Karpas-422 (cell line): Measurements from ENCODE around the gene SRRM4. TPM values are rescaled to one million over a fixed set of nuclear protein-coding genes. Genes with fewer than 3 reads are reported as not detected.

Experiments
- DNase-seq: peaks from one replicate; pipeline ENCODE4 v3.0.0-alpha.2; 2015
- H2AFZ ChIP-seq: fragments of 200-600 bp; sonication (generic); 2 replicates; pipeline ENCODE4 v1.6.1; 2014; ENCODE audit warnings: antibody characterized with exemption, low read length, mixed read lengths
- H3K27ac ChIP-seq: fragments of 200-600 bp; sonication (generic); 2 replicates; pipeline ENCODE4 v1.5.1; 2014; ENCODE audit warnings: mild to moderate bottlenecking, low read length, moderate library complexity
- H3K27me3 ChIP-seq: fragments of 200-600 bp; sonication (generic); 2 replicates; pipeline ENCODE4 v1.6.1; 2014; ENCODE audit warnings: low read length, mixed read lengths
- H3K36me3 ChIP-seq: fragments of 200-600 bp; sonication (generic); 2 replicates; pipeline ENCODE4 v1.6.1; 2014; ENCODE audit warnings: low read length, mixed read lengths; ENCODE audit not compliant: insufficient read depth
- H3K4me1 ChIP-seq: fragments of 200-600 bp; sonication (generic); 2 replicates; pipeline ENCODE4 v1.6.1; 2014; ENCODE audit warnings: mild to moderate bottlenecking, low read length, mixed read lengths
- H3K4me2 ChIP-seq: fragments of 200-600 bp; sonication (generic); 2 replicates; pipeline ENCODE4 v1.6.1; 2014; ENCODE audit warnings: low read length, low read depth, mild to moderate bottlenecking; ENCODE audit not compliant: poor library complexity, severe bottlenecking
- H3K4me3 ChIP-seq: fragments of 200-600 bp; sonication (generic); 2 replicates; pipeline ENCODE4 v1.5.1; 2014; ENCODE audit warnings: mild to moderate bottlenecking, antibody characterized with exemption, low read length, mixed read lengths
- H3K79me2 ChIP-seq: fragments of 200-600 bp; sonication (generic); 2 replicates; pipeline ENCODE4 v1.6.1; 2014; ENCODE audit warnings: mild to moderate bottlenecking, low read length, mixed read lengths
- H3K9ac ChIP-seq: fragments of 200-600 bp; sonication (generic); 2 replicates; pipeline ENCODE4 v1.6.0; 2014; ENCODE audit warnings: low read length
- H3K9me2 ChIP-seq: fragments of 200-600 bp; sonication (generic), shearing (Covaris generic); replicated peaks from 2 replicates; pipeline ENCODE4 v1.6.0; 2014; ENCODE audit warnings: mild to moderate bottlenecking, low read length, moderate library complexity; ENCODE audit not compliant: insufficient read depth
- H3K9me3 ChIP-seq: fragments of 300-700, 200-600 bp; sonication (generic); 2 replicates; pipeline ENCODE4 v1.6.1; 2014; ENCODE audit warnings: low read length, mixed read lengths
- H4K20me1 ChIP-seq: fragments of 200-600 bp; sonication (generic); 2 replicates; pipeline ENCODE4 v1.6.1; 2014; ENCODE audit warnings: mild to moderate bottlenecking, antibody characterized with exemption, low read length, low read depth; ENCODE audit not compliant: insufficient read depth
- total RNA-seq: library from RNA; depleted of rRNA; stranded (reverse); fragments of >200 nt; shearing (Covaris generic); gene quantifications from 2 replicates; pipeline ENCODE4 v1.2.3, GENCODE V29; 2014; ENCODE audit warnings: low replicate concordance

The SRRM4 gene
- total RNA-seq, 1 experiment from 2014 or later: not detected

DNA sequence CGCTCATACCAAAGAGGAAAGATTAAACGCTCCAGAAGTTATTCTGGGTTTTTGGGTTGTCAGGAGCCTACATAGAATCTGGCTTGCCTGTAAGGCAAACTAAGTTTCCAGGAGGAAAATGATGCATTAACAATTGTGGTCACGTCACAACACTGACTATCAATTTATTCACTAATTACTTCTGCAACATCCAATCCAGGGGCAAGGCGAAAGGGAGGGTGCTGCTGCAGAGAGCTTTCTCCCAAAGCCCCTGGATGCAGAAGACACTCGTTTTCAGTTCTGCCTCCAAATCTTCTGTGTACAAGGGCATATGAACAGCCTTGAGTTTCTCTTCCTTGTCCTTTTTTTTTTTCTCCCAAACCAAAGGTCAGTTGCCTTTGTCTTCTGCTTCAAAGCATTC is 10.5 kb upstream of the SRRM4 start:
- H3K79me2 ChIP-seq: no peaks in the 10 kb centered on the region
- no peak overlapping the region for H3K27ac ChIP-seq
- no peak overlapping the region for H3K4me2 ChIP-seq
- H3K9me3 ChIP-seq: no peaks in the 10 kb centered on the region
- H3K9ac ChIP-seq: no peak overlapping the region
- H3K36me3 ChIP-seq: no peaks in the 10 kb centered on the region
- no peaks in the 10 kb centered on the region for H3K9me2 ChIP-seq
- H3K27me3 ChIP-seq: no peaks in the 10 kb centered on the region
- no peak overlapping the region for H2AFZ ChIP-seq
- H3K4me1 ChIP-seq: no peaks in the 10 kb centered on the region
- no peak overlapping the region for H3K4me3 ChIP-seq
- H4K20me1 ChIP-seq: no peaks in the 10 kb centered on the region
- no peak for DNase-seq

DNA sequence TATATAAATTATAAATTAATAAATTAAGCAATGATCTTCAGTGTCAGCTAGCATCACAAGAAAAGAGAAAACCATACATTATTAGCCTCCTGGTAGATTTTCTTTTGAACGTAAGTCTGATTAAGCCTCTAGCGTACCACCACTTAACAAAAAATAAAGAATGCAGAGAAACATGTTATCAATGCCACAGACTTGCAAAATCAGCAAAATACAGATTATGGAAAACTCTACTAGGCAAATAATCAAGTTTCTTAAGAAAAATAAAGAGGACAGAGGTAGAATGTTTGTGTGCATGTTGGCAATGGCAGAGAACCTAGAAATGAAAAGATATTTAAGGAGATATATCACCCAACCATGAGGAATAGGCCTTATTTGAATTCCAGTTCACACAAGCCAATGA is 8.4 kb upstream of the SRRM4 start:
- no peaks in the 10 kb centered on the region for H4K20me1 ChIP-seq
- no peak overlapping the region for H3K27ac ChIP-seq
- no peak for DNase-seq
- H3K4me2 ChIP-seq: no peak overlapping the region
- H3K4me3 ChIP-seq: no peak overlapping the region
- no peaks in the 10 kb centered on the region for H3K79me2 ChIP-seq
- no peak overlapping the region for H2AFZ ChIP-seq
- H3K36me3 ChIP-seq: no peaks in the 10 kb centered on the region
- no peaks in the 10 kb centered on the region for H3K9me2 ChIP-seq
- H3K27me3 ChIP-seq: no peaks in the 10 kb centered on the region
- no peaks in the 10 kb centered on the region for H3K4me1 ChIP-seq
- H3K9me3 ChIP-seq: no peaks in the 10 kb centered on the region
- H3K9ac ChIP-seq: no peak overlapping the region

DNA sequence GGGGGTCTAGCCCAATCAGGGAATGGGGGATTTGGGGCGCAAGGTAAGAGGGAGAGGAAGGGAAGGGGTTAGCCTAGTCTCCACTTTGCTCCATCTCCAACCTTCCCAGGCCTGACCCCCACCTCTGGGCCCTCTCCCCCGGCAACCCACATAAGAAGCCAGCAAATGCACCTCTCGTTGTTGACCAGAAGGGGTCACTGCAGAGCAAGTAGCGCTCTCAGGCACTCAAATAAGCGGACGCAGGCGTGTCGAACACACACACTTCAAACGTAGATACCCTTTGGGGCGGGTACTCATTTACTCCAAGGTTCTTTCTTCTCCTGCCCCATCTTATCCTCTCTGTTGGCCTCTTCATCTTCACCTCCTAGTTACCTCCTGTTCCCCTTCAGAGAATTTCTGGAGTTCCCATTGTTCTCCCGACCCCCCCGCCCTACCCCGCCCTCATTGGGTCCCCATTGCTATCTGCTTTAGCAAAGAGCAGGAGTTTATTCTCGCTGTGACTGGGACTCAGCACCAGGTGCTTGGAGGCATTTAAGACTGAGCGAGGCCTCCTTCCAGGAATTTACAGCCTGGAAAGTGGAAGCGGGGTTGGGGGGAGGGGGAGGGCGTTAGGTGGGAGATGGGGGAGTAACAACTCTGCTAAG is 1.5 kb upstream of the SRRM4 start:
- H3K79me2 ChIP-seq: no peaks in the 10 kb centered on the region
- no peaks in the 10 kb centered on the region for H3K27me3 ChIP-seq
- no peak overlapping the region for H3K4me3 ChIP-seq
- no peaks in the 10 kb centered on the region for H3K36me3 ChIP-seq
- H3K4me2 ChIP-seq: no peak overlapping the region
- peak; percentile 89 for DNase-seq
- H3K9me2 ChIP-seq: no peaks in the 10 kb centered on the region
- no peak overlapping the region for H2AFZ ChIP-seq
- H3K9ac ChIP-seq: no peak overlapping the region
- no peaks in the 10 kb centered on the region for H3K9me3 ChIP-seq
- no peaks in the 10 kb centered on the region for H3K4me1 ChIP-seq
- no peaks in the 10 kb centered on the region for H4K20me1 ChIP-seq
- H3K27ac ChIP-seq: no peak overlapping the region

DNA sequence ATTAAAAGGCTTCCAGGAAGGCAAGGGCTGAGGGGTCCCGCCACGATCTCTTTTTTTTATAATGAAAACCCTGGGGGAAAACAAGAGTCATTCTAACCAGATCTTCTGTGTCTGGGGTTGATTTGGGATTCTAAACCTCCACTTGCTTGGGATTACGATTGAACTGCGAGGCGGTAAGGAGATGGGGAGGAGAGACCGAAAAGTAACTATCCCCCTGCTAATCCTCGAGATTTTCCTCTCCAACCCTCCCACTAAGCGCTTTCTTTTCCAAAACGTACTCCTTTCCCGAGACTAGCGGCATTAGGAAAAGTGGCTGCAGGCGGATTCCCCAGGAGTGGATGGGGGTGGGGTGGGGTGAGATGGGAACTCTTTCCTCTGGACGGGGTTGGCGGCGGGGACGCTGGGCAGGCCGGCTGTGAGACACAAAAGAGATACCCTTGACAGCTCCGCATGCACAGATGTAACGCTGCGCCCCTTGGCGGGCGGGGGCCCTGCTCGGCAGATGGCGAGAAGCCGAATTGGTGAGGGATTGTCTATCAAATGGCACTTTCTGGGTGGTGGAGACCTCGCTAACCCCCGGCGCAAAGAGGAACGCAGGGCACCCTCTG is 830 bp upstream of the SRRM4 start:
- Histone ChIP-seq H3K9me3 (no peaks in the 10 kb centered on the region), H3K4me1 (no peaks in the 10 kb centered on the region), H3K36me3 (no peaks in the 10 kb centered on the region), H3K9ac (no peak overlapping the region), H3K9me2 (no peaks in the 10 kb centered on the region), H3K27me3 (no peaks in the 10 kb centered on the region), H4K20me1 (no peaks in the 10 kb centered on the region), H3K27ac (no peak overlapping the region), H3K4me3 (no peak overlapping the region), H3K79me2 (no peaks in the 10 kb centered on the region), H3K4me2 (no peak overlapping the region), H2AFZ (no peak overlapping the region)
- DNase-seq: no peak

DNA sequence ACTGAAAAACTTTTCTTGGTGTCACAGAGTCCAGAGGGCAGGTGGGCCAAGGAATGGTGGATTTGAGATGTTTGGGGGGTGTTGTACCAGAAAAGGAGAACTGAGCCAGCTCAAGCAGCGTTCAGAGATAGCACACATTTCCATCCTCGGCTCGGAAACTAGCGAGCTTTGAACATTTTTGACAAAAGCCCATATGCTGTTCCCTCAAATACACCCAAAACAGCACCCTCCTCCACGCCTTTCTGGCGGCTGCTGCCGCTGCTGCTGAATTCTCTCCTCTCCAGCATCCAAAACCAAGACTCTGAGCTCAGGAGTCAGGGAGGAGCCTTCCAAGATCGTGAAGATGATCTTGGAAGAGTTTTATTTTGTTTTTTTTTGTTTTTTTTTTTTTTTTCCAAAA is 961 bp downstream of the SRRM4 start:
- no peaks in the 10 kb centered on the region for H3K36me3 ChIP-seq
- H3K4me2 ChIP-seq: no peak overlapping the region
- H3K9ac ChIP-seq: no peak overlapping the region
- DNase-seq: no peak
- H3K4me3 ChIP-seq: no peak overlapping the region
- no peaks in the 10 kb centered on the region for H4K20me1 ChIP-seq
- H3K27me3 ChIP-seq: no peaks in the 10 kb centered on the region
- H3K4me1 ChIP-seq: no peaks in the 10 kb centered on the region
- no peak overlapping the region for H3K27ac ChIP-seq
- H2AFZ ChIP-seq: no peak overlapping the region
- no peaks in the 10 kb centered on the region for H3K9me2 ChIP-seq
- no peaks in the 10 kb centered on the region for H3K79me2 ChIP-seq
- H3K9me3 ChIP-seq: no peaks in the 10 kb centered on the region

DNA sequence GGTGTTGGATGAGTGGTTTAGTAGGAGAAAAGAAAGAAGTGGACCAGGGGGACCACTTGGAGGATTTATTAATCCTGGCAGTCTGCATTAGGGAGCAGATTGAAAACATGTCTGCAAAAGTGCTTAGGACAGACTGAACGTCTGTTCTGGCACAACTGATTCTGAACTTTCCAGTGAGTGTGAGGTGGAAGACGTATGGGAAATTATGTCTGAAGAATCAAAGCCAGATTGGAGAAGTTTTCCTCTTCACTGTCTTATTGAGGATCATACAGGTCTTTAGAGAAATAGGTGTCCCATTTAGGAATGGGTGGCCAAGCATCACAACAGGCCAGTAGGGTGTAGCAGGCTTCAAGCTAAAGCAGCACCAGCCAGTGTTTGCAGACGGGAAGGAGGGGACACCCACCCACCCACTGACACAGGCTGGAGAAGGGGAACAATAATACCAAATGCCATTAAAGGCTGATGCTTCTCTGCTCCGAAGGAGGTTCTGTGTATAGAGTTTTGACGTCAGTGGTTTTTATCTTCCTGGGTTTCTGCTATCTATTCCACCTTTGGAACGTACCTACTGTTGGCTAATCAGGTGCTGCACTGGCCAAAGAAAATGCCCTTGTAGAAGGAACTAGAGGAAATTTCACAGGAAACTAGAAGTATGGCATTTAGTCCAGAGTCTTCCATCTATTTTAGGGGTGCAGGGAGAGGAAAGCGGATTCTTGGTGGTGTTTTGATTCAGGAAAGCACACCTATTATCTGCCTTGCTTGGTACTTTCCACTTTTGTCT is 1.8 kb downstream of the SRRM4 start:
- H3K9me3 ChIP-seq: no peaks in the 10 kb centered on the region
- no peaks in the 10 kb centered on the region for H4K20me1 ChIP-seq
- no peaks in the 10 kb centered on the region for H3K79me2 ChIP-seq
- H3K4me2 ChIP-seq: no peak overlapping the region
- no peak overlapping the region for H3K27ac ChIP-seq
- no peak overlapping the region for H3K4me3 ChIP-seq
- H2AFZ ChIP-seq: no peak overlapping the region
- DNase-seq: no peak
- no peaks in the 10 kb centered on the region for H3K9me2 ChIP-seq
- no peaks in the 10 kb centered on the region for H3K4me1 ChIP-seq
- H3K9ac ChIP-seq: no peak overlapping the region
- no peaks in the 10 kb centered on the region for H3K36me3 ChIP-seq
- no peaks in the 10 kb centered on the region for H3K27me3 ChIP-seq

DNA sequence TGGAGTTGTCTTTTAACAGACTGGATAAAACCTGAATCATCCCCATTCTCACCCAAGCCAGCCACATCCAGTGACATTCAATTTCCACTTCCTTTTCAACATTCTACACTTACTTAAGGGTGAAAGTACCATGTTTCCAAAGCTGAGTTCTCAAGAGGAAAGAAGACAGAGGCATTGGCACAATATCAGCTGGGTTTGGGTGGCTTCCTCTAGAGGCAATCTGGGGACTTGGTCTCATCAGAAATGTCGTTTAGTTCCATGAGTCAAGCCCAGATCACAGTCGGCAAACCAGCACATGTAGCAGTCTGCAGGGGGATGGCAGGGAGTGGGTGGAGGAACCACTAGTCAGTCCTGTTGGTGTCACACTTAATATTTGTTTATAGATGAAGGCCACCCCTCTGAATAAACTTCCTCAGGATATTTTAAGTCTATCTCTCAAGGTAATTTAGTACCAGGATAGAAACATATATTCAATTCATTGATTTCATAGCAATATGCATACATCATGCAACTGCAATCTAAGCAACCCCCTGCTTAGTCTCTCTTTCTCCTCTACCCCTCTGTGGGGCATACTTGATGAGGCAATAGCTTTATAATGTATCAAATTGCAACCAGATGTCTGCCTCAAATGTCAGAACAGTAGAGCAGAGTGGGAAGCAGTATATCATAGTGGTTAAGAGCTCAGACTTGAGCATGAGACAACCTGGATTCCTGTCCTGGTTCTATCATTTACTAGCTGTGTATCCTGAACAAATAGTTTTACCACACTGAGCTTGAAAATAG is 3.0 kb downstream of the SRRM4 start:
- Histone ChIP-seq H2AFZ (no peak overlapping the region), H3K27ac (no peak overlapping the region), H3K9me2 (no peaks in the 10 kb centered on the region), H3K4me2 (no peak overlapping the region), H3K27me3 (no peaks in the 10 kb centered on the region), H3K9ac (no peak overlapping the region), H3K4me1 (no peaks in the 10 kb centered on the region), H3K4me3 (no peak overlapping the region), H3K36me3 (no peaks in the 10 kb centered on the region), H3K9me3 (no peaks in the 10 kb centered on the region), H4K20me1 (no peaks in the 10 kb centered on the region), H3K79me2 (no peaks in the 10 kb centered on the region)
- DNase-seq: no peak

GRCh38 chr12:118986050-118986449 is 4.7 kb downstream of the SRRM4 start:
- Histone ChIP-seq H3K79me2 (no peaks in the 10 kb centered on the region), H3K4me1 (no peaks in the 10 kb centered on the region)

More at GRCh38 chr12:118986050-118986449, 4.7 kb downstream of the SRRM4 start:
- Histone ChIP-seq H3K9me3 (no peaks in the 10 kb centered on the region), H3K27ac (no peak overlapping the region), H3K9me2 (no peaks in the 10 kb centered on the region), H3K27me3 (no peaks in the 10 kb centered on the region), H3K36me3 (no peaks in the 10 kb centered on the region), H3K4me3 (no peak overlapping the region), H2AFZ (no peak overlapping the region), H3K9ac (no peak overlapping the region), H4K20me1 (no peaks in the 10 kb centered on the region), H3K4me2 (no peak overlapping the region)
- no peak for DNase-seq
